Parathyroid adenoma (tissue), 2 donors: ENCODE measurements around the gene TMEM9.

ENCODE experiments used
- H2AFZ ChIP-seq: fragments of 300-600 bp; sonication (generic); one replicate; pipeline ENCODE4 v1.7.0; 2017; ENCODE audit warnings: antibody characterized with exemption, mild to moderate bottlenecking
- H3K27ac ChIP-seq: fragments of 300-600 bp; sonication (generic); one replicate; pipeline ENCODE4 v1.7.0; 2017
- H3K27me3 ChIP-seq: fragments of 300-600 bp; sonication (generic); one replicate; pipeline ENCODE4 v1.7.0; 2017; ENCODE audit warnings: low read length; ENCODE audit not compliant: control insufficient read depth, insufficient read depth
- H3K36me3 ChIP-seq: fragments of 300-600 bp; sonication (generic); one replicate; pipeline ENCODE4 v1.7.0; 2017; ENCODE audit warnings: low read length; ENCODE audit not compliant: control insufficient read depth, insufficient read depth
- H3K4me1 ChIP-seq: fragments of 300-600 bp; sonication (generic); one replicate; pipeline ENCODE4 v1.7.0; 2017; ENCODE audit warnings: control low read depth
- H3K4me2 ChIP-seq: fragments of 300-600 bp; sonication (generic); one replicate; pipeline ENCODE4 v1.7.0; 2017; ENCODE audit warnings: low read length
- H3K4me3 ChIP-seq: fragments of 300-600 bp; sonication (generic); one replicate; pipeline ENCODE4 v1.7.0; 2017; ENCODE audit warnings: low read depth, low read length
- H3K79me2 ChIP-seq: fragments of 300-600 bp; sonication (generic); one replicate; pipeline ENCODE4 v1.7.0; 2017; ENCODE audit warnings: control low read depth
- H3K9ac ChIP-seq: fragments of 300-600 bp; sonication (generic); one replicate; pipeline ENCODE4 v1.7.0; 2017; ENCODE audit warnings: mild to moderate bottlenecking
- H3K9me3 ChIP-seq: fragments of 300-600 bp; sonication (generic); one replicate; pipeline ENCODE4 v1.7.0; 2017; ENCODE audit warnings: low read length; ENCODE audit not compliant: control insufficient read depth
- CTCF ChIP-seq: fragments of 300-600 bp; sonication (generic); IDR thresholded peaks from one replicate; pipeline ENCODE4 v1.7.0; 2017; ENCODE audit warnings: antibody characterized with exemption, mild to moderate bottlenecking
- donor health status: primary hyperparathyroidism.

Gene TMEM9

DNA sequence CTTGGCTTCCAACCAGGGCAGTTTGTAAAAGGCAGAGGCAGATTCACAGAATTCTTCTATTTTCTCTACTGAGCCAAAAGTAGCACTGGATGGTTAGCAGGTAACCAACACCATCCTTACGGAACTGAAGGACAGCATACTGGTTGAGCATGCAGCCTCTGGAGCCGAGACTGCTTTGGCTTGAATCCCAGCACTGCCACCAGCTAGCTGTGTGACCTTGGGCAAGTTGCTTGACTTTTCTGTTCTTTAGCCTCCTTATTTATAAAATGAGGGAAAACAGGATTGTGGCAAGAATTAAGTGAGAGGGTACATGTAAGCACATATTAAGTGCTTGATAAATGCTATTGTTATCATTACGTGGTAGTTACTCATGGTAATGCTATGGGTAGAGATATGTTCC is 61.5 kb downstream of the TMEM9 start:
- H3K4me3 ChIP-seq: no peak overlapping the region
- no peaks in the 10 kb centered on the region for H3K9me3 ChIP-seq
- no peak overlapping the region for H2AFZ ChIP-seq
- no peak overlapping the region for H3K27ac ChIP-seq
- no peaks in the 10 kb centered on the region for H3K36me3 ChIP-seq
- no peak overlapping the region for H3K9ac ChIP-seq
- H3K79me2 ChIP-seq: no peaks in the 10 kb centered on the region
- no peaks in the 10 kb centered on the region for H3K27me3 ChIP-seq
- no peak overlapping the region for H3K4me2 ChIP-seq
- TF ChIP-seq CTCF: no peak
- H3K4me1 ChIP-seq: no peaks in the 10 kb centered on the region

- H3K36me3 ChIP-seq: no peaks in the 10 kb centered on the region
- H3K27ac ChIP-seq: no peak overlapping the region
Observed at GRCh38 chr1:201091256-201091655, 63.0 kb downstream of the TMEM9 start.

GRCh38 chr1:201090541-201090940 is 63.7 kb downstream of the TMEM9 start:
- Histone ChIP-seq H3K4me1 (no peaks in the 10 kb centered on the region), H3K4me3 (no peak overlapping the region), H3K36me3 (no peaks in the 10 kb centered on the region), H3K9me3 (no peaks in the 10 kb centered on the region), H3K9ac (no peak overlapping the region), H3K27ac (no peak overlapping the region), H2AFZ (no peak overlapping the region), H3K27me3 (no peaks in the 10 kb centered on the region), H3K4me2 (no peak overlapping the region), H3K79me2 (no peaks in the 10 kb centered on the region)
- TF ChIP-seq CTCF: no peak

More at GRCh38 chr1:201091256-201091655, 63.0 kb downstream of the TMEM9 start:
- no peak for TF ChIP-seq CTCF
- H3K4me2 ChIP-seq: no peak overlapping the region
- no peak overlapping the region for H2AFZ ChIP-seq
- no peaks in the 10 kb centered on the region for H3K9me3 ChIP-seq
- H3K27me3 ChIP-seq: no peaks in the 10 kb centered on the region
- H3K4me3 ChIP-seq: no peak overlapping the region
- no peaks in the 10 kb centered on the region for H3K79me2 ChIP-seq
- H3K9ac ChIP-seq: no peak overlapping the region
- H3K4me1 ChIP-seq: no peaks in the 10 kb centered on the region

- Histone ChIP-seq H3K27me3 (no peaks in the 10 kb centered on the region), H3K9ac (no peak overlapping the region), H3K27ac (no peak overlapping the region), H3K36me3 (no peaks in the 10 kb centered on the region), H3K79me2 (no peaks in the 10 kb centered on the region), H3K4me1 (no peaks in the 10 kb centered on the region), H3K4me3 (no peak overlapping the region), H3K9me3 (no peaks in the 10 kb centered on the region), H2AFZ (no peak overlapping the region), H3K4me2 (no peak overlapping the region)
- TF ChIP-seq CTCF: no peak
Observed at GRCh38 chr1:201089596-201089995, 64.7 kb downstream of the TMEM9 start.

DNA sequence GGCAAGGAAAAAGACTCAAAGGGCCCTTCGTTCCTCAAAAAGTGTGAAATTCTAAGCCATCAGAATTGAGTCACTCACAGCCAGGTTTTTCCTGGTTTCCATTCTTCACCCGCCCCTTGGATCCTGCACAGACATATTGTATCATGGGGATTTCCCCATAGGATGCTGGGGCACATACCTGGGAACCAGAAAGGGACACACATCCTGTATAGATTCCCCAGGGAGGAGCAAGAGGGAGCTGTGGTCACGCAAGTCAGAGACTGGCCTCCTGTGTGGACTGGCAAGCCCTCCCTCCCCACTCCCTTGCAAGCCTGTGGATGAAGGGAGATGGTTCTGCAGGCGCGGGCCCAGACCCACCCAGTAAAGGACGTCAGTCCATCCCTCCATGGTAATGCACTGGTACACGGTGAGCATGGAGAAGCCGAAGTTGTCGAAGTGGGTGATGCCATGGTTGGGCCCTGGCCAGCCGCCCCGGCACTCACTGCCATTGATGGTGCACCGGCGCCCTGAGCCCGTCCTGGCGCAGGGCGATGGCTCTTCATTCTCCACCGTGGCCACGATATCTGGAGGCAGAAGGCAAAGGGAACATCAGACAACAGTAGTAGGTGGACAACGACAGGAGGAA is 65.3 kb downstream of the TMEM9 start:
- no peak overlapping the region for H3K9ac ChIP-seq
- no peak overlapping the region for H2AFZ ChIP-seq
- no peaks in the 10 kb centered on the region for H3K36me3 ChIP-seq
- H3K4me1 ChIP-seq: no peaks in the 10 kb centered on the region
- no peak overlapping the region for H3K4me3 ChIP-seq
- H3K4me2 ChIP-seq: no peak overlapping the region
- no peak for TF ChIP-seq CTCF
- H3K79me2 ChIP-seq: no peaks in the 10 kb centered on the region
- H3K27me3 ChIP-seq: no peaks in the 10 kb centered on the region
- H3K27ac ChIP-seq: no peak overlapping the region
- H3K9me3 ChIP-seq: no peaks in the 10 kb centered on the region
